GM19351 (cell line): ENCODE results near the gene F13B.
"Not testable (repeated sequence)": the region's sequence is repeated elsewhere in the genome, so short reads cannot be mapped to it uniquely, and the experiment has no call there.

Experiments used
- ATAC-seq: cut with Tn5 transposase; IDR thresholded peaks from one replicate; pipeline ENCODE4 v1.9.1; 2021; ENCODE audit warnings: mild to moderate bottlenecking, moderate library complexity; ENCODE audit not compliant: unreplicated experiment

F13B gene, protein sequence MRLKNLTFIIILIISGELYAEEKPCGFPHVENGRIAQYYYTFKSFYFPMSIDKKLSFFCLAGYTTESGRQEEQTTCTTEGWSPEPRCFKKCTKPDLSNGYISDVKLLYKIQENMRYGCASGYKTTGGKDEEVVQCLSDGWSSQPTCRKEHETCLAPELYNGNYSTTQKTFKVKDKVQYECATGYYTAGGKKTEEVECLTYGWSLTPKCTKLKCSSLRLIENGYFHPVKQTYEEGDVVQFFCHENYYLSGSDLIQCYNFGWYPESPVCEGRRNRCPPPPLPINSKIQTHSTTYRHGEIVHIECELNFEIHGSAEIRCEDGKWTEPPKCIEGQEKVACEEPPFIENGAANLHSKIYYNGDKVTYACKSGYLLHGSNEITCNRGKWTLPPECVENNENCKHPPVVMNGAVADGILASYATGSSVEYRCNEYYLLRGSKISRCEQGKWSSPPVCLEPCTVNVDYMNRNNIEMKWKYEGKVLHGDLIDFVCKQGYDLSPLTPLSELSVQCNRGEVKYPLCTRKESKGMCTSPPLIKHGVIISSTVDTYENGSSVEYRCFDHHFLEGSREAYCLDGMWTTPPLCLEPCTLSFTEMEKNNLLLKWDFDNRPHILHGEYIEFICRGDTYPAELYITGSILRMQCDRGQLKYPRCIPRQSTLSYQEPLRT

DNA sequence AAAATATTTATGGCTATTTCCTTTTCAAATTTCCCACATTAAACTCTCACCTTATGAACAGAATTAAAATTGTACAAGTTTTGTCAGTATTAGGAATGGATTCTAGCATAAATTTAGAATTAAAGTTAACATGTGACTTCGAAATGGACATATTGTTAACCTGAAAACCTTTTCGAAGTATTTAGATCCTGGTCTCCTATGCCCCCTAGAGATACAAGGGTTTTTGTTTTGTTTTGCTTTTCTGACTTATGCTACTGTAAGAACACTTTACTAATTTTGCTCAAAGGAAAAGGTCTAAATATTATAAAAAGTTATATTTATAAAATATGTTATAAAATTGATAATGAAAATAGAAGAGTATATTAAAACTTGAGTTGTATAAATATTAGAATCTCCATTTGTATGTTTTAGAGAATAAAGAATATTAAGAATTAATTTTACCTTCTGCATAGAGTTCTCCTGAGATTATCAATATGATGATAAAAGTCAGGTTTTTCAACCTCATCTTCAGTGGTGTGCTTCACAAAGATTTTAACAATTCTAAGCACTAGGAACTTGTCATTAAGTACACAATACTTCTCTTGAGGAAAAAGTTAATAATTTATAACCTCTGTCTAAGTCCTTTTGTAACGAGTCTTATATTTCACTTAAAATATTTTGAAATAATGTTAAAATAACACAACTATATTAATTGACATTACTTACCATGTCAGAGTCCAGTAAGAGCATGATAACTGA is at the start of gene F13B:
Gene F13B, minus strand, starts transcription at position 542 of the 738 bp plus-strand sequence. Its CDS starts 37 bp downstream, at position 505.
- ATAC-seq, result no peak

DNA sequence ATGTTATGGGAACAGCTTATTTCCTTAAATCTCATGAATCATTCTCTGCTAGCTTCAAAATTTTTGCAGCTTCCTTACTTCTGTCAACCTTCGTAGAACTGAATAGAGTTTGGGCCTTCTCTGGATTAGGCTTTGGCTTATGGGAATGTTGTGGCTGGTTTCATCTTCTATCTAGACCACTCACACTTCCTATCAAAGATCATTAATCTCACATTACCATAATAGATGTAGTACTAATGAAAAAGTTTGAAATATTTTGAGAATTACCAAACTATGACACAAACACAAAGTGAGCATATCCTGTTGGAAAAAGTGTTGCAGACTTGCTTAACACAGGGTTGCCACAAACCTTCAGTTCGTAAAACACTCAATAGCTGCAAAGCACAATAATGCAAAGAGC is 49.1 kb upstream of the F13B start:
- no peak for ATAC-seq

DNA sequence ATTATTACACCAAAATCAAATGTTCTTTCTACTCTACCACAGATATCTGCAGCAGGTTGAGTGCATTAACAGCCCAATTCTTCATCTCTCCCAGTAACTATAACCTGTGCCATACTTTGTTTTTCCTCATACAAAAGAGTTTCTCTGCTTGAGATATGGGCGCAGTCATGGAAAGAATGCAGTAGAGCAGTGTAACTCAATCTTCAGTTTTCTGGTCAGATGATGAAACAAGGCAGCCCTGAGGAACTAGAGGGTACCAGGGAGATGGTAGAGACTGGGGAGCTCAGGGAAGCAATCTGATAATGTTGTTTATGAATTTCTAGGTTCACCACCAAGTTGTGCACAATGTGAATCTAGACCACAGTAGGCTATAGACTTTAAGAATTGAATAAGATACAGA is 39.8 kb upstream of the F13B start:
- no peak for ATAC-seq

DNA sequence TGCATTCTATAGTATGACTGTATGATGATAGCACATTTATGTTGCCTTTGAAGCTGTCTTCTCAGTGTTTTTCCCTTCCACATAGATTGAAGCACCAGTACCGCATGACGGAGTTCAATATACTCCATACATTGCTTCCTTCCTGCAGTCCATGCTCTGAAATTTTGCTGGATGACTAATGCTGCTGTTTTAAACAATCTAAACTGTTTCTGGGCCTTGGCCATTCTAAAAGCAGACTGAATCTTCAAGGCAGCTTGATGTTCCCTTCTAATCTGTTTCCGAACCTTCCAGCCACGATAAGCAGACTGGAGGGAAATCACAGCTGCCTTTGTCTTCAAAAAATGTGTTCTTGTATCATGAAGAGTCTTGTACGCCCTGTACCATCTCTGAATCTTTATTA is 36.2 kb upstream of the F13B start:
- ATAC-seq, result no peak

DNA sequence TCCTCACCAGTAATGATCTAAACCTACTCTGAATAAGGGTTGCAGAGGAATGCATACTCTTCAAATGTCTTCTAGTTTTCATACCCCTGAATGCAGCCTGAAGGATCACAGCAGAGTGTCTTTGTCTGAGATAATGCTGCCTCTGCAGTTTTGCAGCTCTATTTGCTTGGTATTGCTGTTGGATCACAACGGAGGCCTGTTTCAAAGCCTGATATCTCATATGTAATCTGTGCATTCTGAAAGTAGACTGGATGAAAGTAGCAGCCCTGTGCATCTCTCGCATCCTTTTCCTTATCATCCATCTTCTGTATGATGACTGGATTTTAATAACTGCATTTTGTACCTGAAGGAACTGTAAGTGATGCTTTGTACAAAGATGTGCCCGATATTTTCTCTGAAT is 34.9 kb upstream of the F13B start:
- ATAC-seq, result no peak

DNA sequence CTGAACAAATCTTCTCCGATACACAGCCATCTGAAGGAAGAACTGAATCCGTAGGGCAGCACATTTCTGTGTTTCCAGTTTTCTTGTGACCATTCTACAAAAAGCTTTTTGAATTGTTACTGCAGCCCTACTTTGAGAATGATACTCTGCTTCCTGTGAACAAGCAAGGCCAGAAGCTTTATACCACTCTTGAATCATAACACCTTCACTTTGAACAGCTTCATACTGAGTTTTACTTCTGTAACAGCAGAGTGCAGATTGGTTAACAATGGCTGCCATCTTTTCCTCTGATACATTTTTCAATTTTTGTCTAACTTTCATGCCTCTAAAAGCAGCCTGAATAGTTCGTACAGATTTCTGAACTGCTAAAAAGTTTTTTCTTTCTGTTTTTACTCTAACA is 33.6 kb upstream of the F13B start:
- ATAC-seq, result no peak

DNA sequence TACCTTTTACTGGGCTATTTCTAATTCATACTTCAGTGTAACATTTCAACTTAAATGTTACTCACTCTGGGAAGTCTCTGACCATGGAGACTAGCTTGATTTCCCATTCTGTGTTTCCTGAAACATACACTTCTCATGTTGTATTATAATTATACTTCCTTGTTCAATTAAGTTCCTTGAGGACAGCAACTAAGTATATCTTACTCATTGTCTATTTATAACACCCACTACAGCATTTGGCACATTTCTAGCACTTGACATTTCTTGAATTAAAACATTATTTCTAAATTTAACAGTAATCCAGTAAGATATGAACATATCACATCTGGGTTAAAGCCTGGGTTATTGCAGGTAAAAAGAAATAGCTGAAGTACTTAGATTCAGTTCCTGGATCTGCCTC is 32.4 kb upstream of the F13B start:
- ATAC-seq, result no peak

DNA sequence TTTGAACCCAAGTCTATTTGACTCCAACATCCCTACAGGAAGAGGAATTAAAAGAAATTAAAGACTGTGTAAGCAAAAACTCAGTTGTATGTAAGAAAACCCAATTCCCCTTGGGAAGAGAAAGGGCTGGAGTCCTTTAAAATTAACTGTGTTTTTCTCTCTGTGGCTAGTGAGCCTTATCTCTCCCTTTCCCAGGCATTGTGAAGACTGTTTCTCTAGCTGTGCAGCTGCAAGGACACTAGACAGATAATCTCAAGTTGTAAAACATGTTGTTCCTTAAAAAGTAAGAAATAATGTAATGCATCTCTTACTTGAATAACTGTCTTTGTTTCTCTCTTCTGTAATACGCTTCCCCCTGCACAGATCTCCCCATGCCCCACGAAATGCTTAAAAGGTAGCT is 29.9 kb upstream of the F13B start:
- not testable (repeated sequence) for ATAC-seq

DNA sequence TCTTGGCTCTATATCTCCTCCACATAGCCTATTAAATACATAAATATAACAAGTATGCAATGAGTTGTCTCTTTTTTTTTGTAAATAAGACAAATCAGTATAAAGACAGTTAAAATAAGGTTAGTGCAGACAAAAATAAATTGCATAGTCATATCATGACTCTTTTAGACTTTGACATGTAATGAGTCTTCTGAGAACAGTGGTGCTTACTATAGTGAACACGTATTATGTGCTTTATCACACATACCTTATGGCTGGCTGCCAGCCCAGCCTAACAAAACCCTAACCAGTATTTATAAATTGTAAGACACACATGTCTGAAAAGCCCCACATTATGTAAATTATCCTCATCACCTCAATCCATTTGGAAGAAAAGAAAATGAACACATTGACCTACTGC is 29.1 kb upstream of the F13B start:
- peak; percentile 56 for ATAC-seq

DNA sequence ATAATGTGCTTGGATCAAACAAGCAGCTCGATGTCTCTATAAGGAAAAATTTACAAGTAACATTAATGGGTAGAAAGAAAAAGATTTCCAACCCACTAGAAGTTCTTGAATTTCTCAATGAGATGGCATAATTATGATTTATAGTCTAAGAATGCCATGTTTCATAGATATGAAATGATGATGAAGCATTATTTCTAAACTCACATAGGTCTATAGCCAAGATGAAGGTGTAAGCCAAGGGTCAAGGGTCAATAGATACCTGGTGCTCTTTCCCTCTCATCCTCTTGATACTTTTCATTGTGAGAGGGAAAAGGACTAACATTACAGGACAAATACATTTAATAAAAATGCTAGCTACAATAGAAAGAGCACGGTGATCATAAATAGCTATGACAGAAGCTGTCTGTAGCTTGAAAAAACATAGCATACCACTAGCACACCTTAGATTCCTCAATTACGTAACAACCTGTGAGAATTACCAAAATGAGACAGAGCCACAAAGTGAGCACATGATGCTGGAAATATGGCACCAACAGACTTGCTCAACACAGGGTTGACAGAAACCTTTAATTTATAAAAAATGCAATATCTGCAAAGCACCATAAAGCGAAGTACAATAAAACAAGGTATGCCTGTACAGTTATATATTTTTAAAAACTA is 26.3 kb upstream of the F13B start:
- no peak for ATAC-seq

DNA sequence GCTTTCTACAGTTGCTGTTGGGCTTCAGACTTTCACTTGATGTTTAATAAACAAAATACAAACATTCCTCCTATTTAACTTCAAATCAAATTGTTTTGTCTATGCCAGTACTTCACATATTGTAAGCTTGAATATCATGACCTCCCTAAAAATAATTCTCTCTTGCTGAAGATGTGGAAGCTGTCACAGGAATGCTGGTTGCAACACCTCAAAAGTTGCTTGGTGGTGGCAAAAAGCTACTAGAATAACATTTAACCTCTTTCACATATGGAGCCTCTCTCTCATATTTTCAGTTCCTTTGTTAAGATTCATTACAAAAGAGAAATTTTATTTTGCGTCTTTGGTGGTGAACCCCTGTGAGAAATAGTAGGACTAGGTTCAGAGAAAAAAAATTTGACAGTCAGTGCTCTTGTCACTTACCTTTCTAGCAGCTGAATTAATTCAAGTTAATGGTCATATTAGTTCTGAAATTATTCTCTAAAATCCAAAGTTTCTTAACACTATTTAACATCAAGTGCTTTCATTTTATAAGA is 25.5 kb upstream of the F13B start:
- no peak for ATAC-seq

DNA sequence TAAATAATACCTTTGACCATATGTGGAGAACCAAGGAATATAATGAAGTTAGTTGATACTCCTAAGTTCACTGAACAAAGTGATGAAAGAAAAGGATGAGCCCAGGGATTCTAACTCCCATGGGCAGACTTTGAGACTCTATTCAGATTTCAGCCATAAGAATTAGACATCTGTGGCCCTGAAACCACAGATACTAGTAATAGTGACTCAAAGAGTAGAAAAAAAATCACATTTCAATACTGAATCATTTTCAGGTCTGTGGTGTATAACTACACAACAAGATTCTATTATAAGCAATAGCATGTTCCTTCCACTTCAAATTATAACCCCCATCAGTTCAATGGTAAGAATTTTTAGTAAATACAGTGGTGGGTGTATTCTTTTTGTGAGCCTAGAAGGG is 16.4 kb upstream of the F13B start:
- ATAC-seq, result no peak

DNA sequence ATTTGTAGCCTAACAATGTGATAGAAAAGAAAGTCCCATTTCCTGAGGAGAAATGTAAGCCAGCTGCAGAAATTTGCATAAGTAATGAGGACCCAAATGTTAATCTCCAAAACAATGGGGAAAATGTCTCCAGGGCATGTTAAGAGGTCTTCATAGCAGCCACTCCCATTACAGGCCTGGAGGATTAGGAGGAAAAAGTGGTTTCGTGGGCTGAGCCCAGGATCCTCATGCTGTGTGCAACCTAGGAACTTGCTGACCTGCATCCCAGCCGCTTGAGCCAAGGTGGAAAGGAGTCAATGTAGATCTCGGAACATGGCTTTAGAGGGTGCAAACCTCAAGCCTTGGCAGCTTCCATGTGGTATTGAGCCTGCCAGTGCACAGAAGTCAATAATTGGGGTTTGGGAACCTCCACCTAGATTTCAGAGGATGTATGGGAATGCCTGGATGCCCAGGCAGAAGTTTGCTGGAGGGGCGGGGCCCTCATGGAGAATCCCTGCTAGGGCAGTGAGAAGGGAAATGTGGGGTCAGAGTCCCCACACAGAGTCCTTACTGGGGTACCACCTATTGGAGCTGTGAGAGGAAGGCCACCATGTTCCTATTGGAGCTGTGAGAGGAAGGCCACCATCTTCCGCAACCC is 14.2 kb upstream of the F13B start:
- ATAC-seq, result no peak

DNA sequence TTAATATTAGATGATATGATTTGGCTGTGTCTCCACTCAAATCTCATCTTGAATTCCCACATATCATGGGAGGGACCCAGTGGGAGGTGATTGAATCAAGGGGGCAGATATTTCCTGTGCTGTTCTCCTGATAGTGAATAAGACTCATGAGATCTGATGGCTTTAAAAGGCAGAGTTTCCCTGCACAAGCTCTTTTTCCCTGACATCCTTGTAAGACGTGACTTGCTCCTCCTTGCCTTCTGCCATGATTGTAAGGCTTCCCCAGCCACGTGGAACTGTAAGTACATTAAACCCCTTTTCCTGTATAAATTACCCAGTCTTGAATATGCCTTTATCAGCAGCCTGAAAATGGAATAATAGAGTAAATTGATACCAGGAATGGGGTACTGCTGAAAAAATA is 13.3 kb upstream of the F13B start:
- no peak for ATAC-seq

DNA sequence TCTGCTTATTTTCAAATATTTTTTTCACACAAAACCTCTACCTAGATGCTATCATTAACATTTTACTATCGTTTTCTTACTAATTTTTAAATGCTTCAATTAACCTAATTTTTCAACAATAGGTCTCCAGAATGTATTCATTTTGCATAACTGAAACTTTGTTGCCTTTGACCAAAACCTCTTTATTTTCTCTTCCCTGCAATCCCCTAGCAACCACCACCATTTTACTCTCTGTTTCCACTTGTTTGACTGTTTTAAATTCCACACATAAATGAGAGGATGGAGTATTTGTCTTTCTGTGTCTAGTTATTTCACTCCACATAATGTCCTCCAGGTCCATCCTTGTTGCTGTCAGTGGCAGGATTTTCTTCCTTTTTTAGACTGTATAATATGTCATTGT is 9.5 kb upstream of the F13B start:
- ATAC-seq, result no peak

DNA sequence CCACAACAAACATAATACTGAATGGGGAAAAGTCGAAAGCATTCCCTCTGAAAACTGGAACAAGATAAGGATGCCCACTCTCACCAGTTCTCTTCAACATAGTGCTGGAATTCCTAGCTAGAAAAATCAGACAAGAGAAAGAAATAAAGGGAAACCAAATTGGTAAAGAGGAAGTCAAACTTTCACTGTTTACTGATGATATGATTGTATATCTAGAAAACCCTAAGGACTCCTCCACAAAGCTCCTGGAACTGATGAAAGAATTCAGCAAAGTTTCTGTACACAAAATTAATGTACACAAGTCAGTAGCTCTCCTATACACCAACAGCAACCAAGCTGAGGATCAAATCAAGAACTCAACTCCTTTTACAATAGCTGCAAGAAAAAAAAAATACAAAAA is 6.9 kb upstream of the F13B start:
- ATAC-seq, result no peak

DNA sequence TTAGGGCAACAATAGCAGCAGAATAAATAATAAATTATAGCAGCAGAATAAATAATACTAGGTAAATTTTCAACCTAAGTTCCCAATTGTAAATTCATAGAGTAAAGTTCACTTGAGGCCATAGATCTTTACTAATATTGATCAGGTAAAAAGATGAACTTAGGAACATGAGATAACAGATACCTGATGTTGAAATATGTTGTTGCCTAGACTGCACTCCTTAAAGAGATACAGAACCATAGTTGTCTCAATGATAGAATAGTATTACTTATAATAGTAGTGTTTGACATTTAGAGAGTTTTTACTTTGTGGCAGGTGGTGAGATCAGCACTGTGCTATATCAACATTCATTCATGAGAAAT is 378 bp upstream of the F13B start:
- no peak for ATAC-seq

DNA sequence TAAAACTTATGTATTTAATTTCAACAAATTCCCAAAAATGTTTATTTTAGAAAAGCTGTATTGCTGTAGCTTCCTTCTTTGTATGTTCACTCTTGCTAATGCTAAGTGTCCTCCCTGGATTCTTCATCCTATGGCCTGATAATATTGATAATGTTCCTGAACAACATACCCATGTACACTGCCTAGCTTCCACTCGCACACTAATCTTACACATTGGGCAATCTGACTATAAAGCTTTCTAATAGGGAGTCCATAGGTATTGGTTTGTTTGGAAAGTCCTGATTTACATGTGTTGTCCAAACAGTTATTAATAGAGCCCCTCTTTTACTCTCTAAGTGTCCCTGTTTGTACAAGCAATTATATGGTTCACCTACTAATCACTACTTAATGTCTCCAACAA is 783 bp downstream of the F13B start:
- no peak for ATAC-seq

DNA sequence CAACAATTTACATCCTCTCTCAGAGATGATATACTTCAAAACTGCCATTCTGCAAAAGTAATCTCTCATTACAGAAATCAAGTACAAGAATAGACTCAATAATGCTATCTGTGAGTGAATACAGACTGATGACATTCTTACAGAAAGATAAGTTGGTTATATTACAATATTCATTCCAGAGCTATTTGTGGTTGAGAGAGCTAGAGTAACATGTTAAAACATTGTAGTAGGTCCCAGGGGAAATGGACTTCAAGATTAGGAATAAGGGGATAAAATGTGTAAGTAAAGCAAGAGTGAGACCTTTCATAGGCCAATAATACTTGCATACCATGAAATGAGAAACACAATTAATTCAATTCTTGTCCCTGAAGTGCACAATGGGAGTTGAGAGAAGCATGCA is 1.5 kb downstream of the F13B start:
- ATAC-seq, result no peak

DNA sequence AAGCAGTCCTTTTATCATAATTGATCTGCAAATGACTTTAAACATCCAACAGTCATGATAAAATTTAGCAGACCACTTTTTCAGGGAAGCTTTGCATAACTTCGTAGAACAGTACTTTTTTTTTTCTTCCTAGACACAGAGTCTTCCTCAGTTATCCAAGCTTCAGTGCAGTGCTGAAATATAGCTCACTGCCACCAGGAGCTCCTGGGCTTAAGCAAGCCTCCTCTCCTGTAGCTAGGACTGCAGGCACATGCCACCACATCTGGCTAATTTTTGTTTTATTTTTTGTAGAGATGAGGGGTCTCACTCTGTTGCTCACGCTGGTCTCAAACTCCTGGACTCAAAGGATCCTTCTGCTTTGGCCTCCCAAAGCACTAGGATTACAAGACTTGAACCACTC is 3.8 kb downstream of the F13B start:
- ATAC-seq, result peak; percentile 26

DNA sequence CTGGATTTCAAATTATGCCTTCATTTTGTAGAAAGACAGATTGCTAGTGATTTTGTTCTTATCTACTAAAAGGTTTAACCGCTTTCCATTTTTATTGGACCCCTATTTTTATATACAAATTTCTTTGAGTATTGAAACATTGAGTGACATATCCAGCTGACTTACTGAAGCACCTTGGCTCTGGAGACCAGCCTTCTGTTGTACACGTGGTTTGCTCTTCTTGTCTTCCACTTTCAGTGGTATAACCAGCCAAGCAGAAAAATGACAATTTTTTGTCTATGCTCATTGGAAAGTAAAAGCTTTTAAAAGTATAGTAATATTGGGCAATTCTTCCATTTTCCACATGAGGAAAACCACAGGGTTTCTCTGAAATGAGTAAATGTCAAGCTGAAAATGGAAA is 4.4 kb downstream of the F13B start:
- peak; percentile 95 for ATAC-seq
